ENCODE data around the gene SYCP1. TPM values are rescaled to one million over a fixed set of nuclear protein-coding genes. Genes with fewer than 3 reads are reported as not detected.

Gene SYCP1
- not detected in 2 replicates for total RNA-seq

GRCh38 chr1:114854693-114855320 lies at the start of gene SYCP1:
Gene SYCP1, plus strand, starts transcription at chr1:114854863. Its CDS starts 602 bp downstream, at chr1:114855465.

GRCh38 chr1:115029526-115029925 lies 174.9 kb downstream of the SYCP1 start, which contains the start of gene TSHB:
Gene TSHB, plus strand, starts transcription at chr1:115029826. Its CDS starts 3,537 bp downstream, at chr1:115033363.

Other genes with a start within 250 kb of the SYCP1 start
- 3.1 and 3.2 TPM in 2 replicates for gene DENND2C, start 184.8 kb upstream of the SYCP1 start, total RNA-seq
- gene AMPD1, start 159.3 kb upstream of the SYCP1 start, total RNA-seq: not detected in 2 replicates
- gene NRAS, start 138.1 kb upstream of the SYCP1 start, total RNA-seq: 18.0 and 22.9 TPM in 2 replicates
- gene CSDE1, start 96.9 kb upstream of the SYCP1 start, total RNA-seq: 306 and 670 TPM in 2 replicates
- gene SIKE1, start 74.2 kb upstream of the SYCP1 start, total RNA-seq: 41.7 and 45.2 TPM in 2 replicates
- gene TSHB, start 175.0 kb downstream of the SYCP1 start, total RNA-seq: not detected in 2 replicates
- gene TSPAN2, start 234.6 kb downstream of the SYCP1 start, total RNA-seq: 0.56 and 1.0 TPM in 2 replicates